Thymus (tissue), 11 donors: ENCODE measurements around the gene CLEC4C. TPM values are rescaled to one million over a fixed set of nuclear protein-coding genes. Genes with fewer than 3 reads are reported as not detected.
"Not testable (repeated sequence)": the region's sequence is repeated elsewhere in the genome, so short reads cannot be mapped to it uniquely, and the experiment has no call there.

Experiments used
- DNase-seq, 9 donors: peaks; one replicate each; pipeline ENCODE4 v3.0.0-alpha.2; 2013; ENCODE audit warnings: low spot score in 9 of 9, low read depth in 6 of 9, missing footprints in 1 of 9
- H3K27ac ChIP-seq, 2 donors: one replicate each; pipeline ENCODE4 v1.5.1; 2013; ENCODE audit warnings: control low read depth in 1 of 2, low read depth in 1 of 2, low read length in 1 of 2, mild to moderate bottlenecking in 1 of 2, moderate library complexity in 1 of 2
- H3K27me3 ChIP-seq, 2 donors: one replicate each; pipeline ENCODE4 v1.5.1; 2013; ENCODE audit warnings: low read length in 1 of 2; ENCODE audit not compliant: control insufficient read depth in 2 of 2, insufficient read depth in 1 of 2
- H3K36me3 ChIP-seq, 2 donors: one replicate each; pipeline ENCODE4 v1.5.1; 2013; ENCODE audit warnings: low read length in 1 of 2, mild to moderate bottlenecking in 1 of 2, moderate library complexity in 1 of 2; ENCODE audit not compliant: control insufficient read depth in 2 of 2, insufficient read depth in 2 of 2
- H3K4me1 ChIP-seq, 2 donors: one replicate each; pipeline ENCODE4 v1.5.1; 2013; ENCODE audit warnings: low read length in 2 of 2; ENCODE audit not compliant: control insufficient read depth in 2 of 2, insufficient read depth in 2 of 2
- H3K4me3 ChIP-seq, 2 donors: one replicate each; pipeline ENCODE4 v1.5.1; 2013; ENCODE audit warnings: low read length in 2 of 2, control low read depth in 1 of 2, mild to moderate bottlenecking in 1 of 2
- H3K9me3 ChIP-seq, 2 donors: one replicate each; pipeline ENCODE4 v1.5.1; 2013; ENCODE audit warnings: low read length in 1 of 2, mild to moderate bottlenecking in 1 of 2; ENCODE audit not compliant: control insufficient read depth in 2 of 2, insufficient read depth in 1 of 2
- WGBS: extraction: QIAGEN DNeasy Blood & Tissue Kit; methylation state at CpG from one replicate; pipeline ENCODE4 v1.1.7; 2013; 5-methylcytosine and 5-hydroxymethylcytosine counted together
- polyA plus RNA-seq: library from polyadenylated mRNA; stranded (reverse); fragments of 200-250 nt; gene quantifications from one replicate; pipeline ENCODE4 v1.2.3, GENCODE V29; 2013
- total RNA-seq: library from RNA; stranded (reverse); fragments of 120-200 nt; gene quantifications from one replicate; pipeline ENCODE4 v1.2.4, GENCODE V29; 2013
- donor health status: healthy.

Gene CLEC4C
- total and polyA plus RNA-seq, 2 donors, result 0.82 to 1.4 TPM

GRCh38 chr12:7732993-7733392, 14.2 kb downstream of the CLEC4C start:
- Histone ChIP-seq H3K4me1 (no peaks in the 10 kb centered on the region), H3K27me3 (no peaks in the 10 kb centered on the region), H3K9me3 (no peaks in the 10 kb centered on the region), H3K4me3 (no peak overlapping the region), H3K36me3 (no peaks in the 10 kb centered on the region), H3K27ac (no peak overlapping the region)
- DNase-seq, result no peak
- 66% methylated on average over 3 of the region's 3 CpGs for WGBS

GRCh38 chr12:7731486-7731885, 15.7 kb downstream of the CLEC4C start:
- DNase-seq, result no peak
- WGBS, result 71% methylated on average over 5 of the region's 5 CpGs

GRCh38 chr12:7730984-7731383, 16.2 kb downstream of the CLEC4C start:
- H3K27me3 ChIP-seq, H3K4me3 ChIP-seq, H3K9me3 ChIP-seq, H3K36me3 ChIP-seq, H3K4me1 ChIP-seq, H3K27ac ChIP-seq, DNase-seq: not testable (repeated sequence)

More at GRCh38 chr12:7731486-7731885, 15.7 kb downstream of the CLEC4C start:
- no peaks in the 10 kb centered on the region for H3K36me3 ChIP-seq
- no peaks in the 10 kb centered on the region for H3K9me3 ChIP-seq
- H3K27me3 ChIP-seq, result no peaks in the 10 kb centered on the region
- no peak overlapping the region for H3K4me3 ChIP-seq
- no peak overlapping the region for H3K27ac ChIP-seq
- H3K4me1 ChIP-seq, result no peaks in the 10 kb centered on the region

GRCh38 chr12:7729746-7730145, 17.4 kb downstream of the CLEC4C start:
- Histone ChIP-seq H3K4me3 (no peak overlapping the region), H3K4me1 (no peaks in the 10 kb centered on the region), H3K27me3 (no peaks in the 10 kb centered on the region), H3K36me3 (no peaks in the 10 kb centered on the region), H3K9me3 (no peaks in the 10 kb centered on the region), H3K27ac (no peak overlapping the region)
- 36% methylated on average over 4 of the region's 4 CpGs for WGBS
- DNase-seq, result no peak

- Histone ChIP-seq H3K27ac (no peak overlapping the region), H3K4me3 (no peak overlapping the region), H3K27me3 (no peaks in the 10 kb centered on the region), H3K4me1 (no peaks in the 10 kb centered on the region), H3K9me3 (no peaks in the 10 kb centered on the region), H3K36me3 (no peaks in the 10 kb centered on the region)
- no peak for DNase-seq
- WGBS, result 87% methylated on average over 3 of the region's 3 CpGs
These were observed 23.2 kb downstream of the CLEC4C start for GRCh38 chr12:7723926-7724325.

- no peak overlapping the region for H3K27ac ChIP-seq
- DNase-seq, result no peak
- no peaks in the 10 kb centered on the region for H3K9me3 ChIP-seq
- no peak overlapping the region for H3K4me3 ChIP-seq
- H3K4me1 ChIP-seq, result no peaks in the 10 kb centered on the region
- no peaks in the 10 kb centered on the region for H3K27me3 ChIP-seq
- 83% methylated on average over 15 of the region's 15 CpGs for WGBS
- no peaks in the 10 kb centered on the region for H3K36me3 ChIP-seq
These were observed 27.0 kb downstream of the CLEC4C start for GRCh38 chr12:7719946-7720730.

GRCh38 chr12:7716381-7716780, 30.8 kb downstream of the CLEC4C start:
- DNase-seq, result no peak
- 47% methylated on average over 5 of the region's 5 CpGs for WGBS
- no peak overlapping the region for H3K27ac ChIP-seq
- H3K36me3 ChIP-seq, result no peaks in the 10 kb centered on the region
- H3K9me3 ChIP-seq, result no peaks in the 10 kb centered on the region
- H3K27me3 ChIP-seq, result no peaks in the 10 kb centered on the region
- no peak overlapping the region for H3K4me3 ChIP-seq
- no peaks in the 10 kb centered on the region for H3K4me1 ChIP-seq

- no peak for DNase-seq
- 96% methylated on average over 28 of the region's 28 CpGs for WGBS
These were observed 34.2 kb downstream of the CLEC4C start for GRCh38 chr12:7712841-7713442.

GRCh38 chr12:7711133-7711532, 36.0 kb downstream of the CLEC4C start, which contains the start of gene DPPA3:
TSS of gene DPPA3 (plus strand) at chr12:7711433. CDS start at chr12:7711571, 138 bp downstream.
- no peak within 1 kb of the TSS for H3K4me3 ChIP-seq
- no peaks in the 10 kb centered on the region for H3K36me3 ChIP-seq
- no peak within 1 kb of the TSS for H3K27ac ChIP-seq
- WGBS, result 94% methylated on average over 7 of the region's 7 CpGs
- no peak for DNase-seq
- no peaks in the 10 kb centered on the region for H3K4me1 ChIP-seq
- H3K9me3 ChIP-seq, result no peaks in the 10 kb centered on the region
- H3K27me3 ChIP-seq, result no peaks in the 10 kb centered on the region

More at GRCh38 chr12:7712841-7713442, 34.2 kb downstream of the CLEC4C start:
- H3K27ac ChIP-seq, result no peak overlapping the region
- no peaks in the 10 kb centered on the region for H3K36me3 ChIP-seq
- no peaks in the 10 kb centered on the region for H3K4me1 ChIP-seq
- no peak overlapping the region for H3K4me3 ChIP-seq
- H3K27me3 ChIP-seq, result no peaks in the 10 kb centered on the region
- no peaks in the 10 kb centered on the region for H3K9me3 ChIP-seq
